CD4-positive, alpha-beta T cell (primary cell): ENCODE results near the gene GATAD2B. TPM values are rescaled to one million over a fixed set of nuclear protein-coding genes. Genes with fewer than 3 reads are reported as not detected.

Source experiments
- ATAC-seq: fragments of 200-7000 bp; cut with Tn5 transposase; one replicate; pipeline ENCODE4 v1.10.0; 2022; ENCODE audit warnings: mild to moderate bottlenecking; ENCODE audit not compliant: poor library complexity
- CTCF ChIA-PET: fragments of 350-600 bp; sonication (Branson Sonifier 250); formaldehyde crosslinking; loops from one replicate; lab custom pipeline; 2021; ENCODE audit warnings: antibody characterized with exemption, inconsistent platforms; lab: Charles Lee
- POLR2A ChIA-PET: fragments of 350-600 bp; sonication (Branson Sonifier 250); formaldehyde crosslinking; loops from one replicate; lab custom pipeline; 2021; ENCODE audit warnings: antibody characterized with exemption, inconsistent platforms; lab: Charles Lee
- DNase-seq, 14 experiments: peaks; one replicate each; pipeline ENCODE4 v3.0.0-alpha.2; 2013 to 2020; ENCODE audit warnings: mixed read lengths in 2 of 14
- H3K27ac ChIP-seq, 2 donors: one replicate each; pipeline versions ENCODE4 v1.5.1 to v1.7.0; 2013; ENCODE audit warnings: low read length in 2 of 2, low read depth in 1 of 2, mild to moderate bottlenecking in 1 of 2
- H3K27me3 ChIP-seq, 2 experiments: 1 replicate in 1 of 2; 2 replicates in 1 of 2; pipeline versions ENCODE4 v1.6.1 to v1.7.0; 2013; ENCODE audit warnings: low read length in 2 of 2, control low read depth in 1 of 2, mild to moderate bottlenecking in 1 of 2, moderate library complexity in 1 of 2; ENCODE audit not compliant: insufficient read depth in 2 of 2, control insufficient read depth in 1 of 2
- H3K36me3 ChIP-seq: one replicate; pipeline ENCODE4 v1.6.1; 2013; ENCODE audit warnings: low read length, control low read depth; ENCODE audit not compliant: insufficient read depth
- H3K4me1 ChIP-seq: one replicate; pipeline ENCODE4 v1.6.1; 2013; ENCODE audit warnings: low read length, control low read depth; ENCODE audit not compliant: insufficient read depth
- H3K4me3 ChIP-seq: one replicate; pipeline ENCODE4 v1.5.1; 2013; ENCODE audit warnings: mild to moderate bottlenecking, low read length, moderate library complexity
- H3K9me3 ChIP-seq, 2 experiments: 1 replicate in 1 of 2; 2 replicates in 1 of 2; pipeline versions ENCODE4 v1.6.1 to v1.7.0; 2013; ENCODE audit warnings: low read length in 2 of 2, mild to moderate bottlenecking in 2 of 2, control low read depth in 1 of 2, moderate library complexity in 1 of 2; ENCODE audit not compliant: control insufficient read depth in 1 of 2, insufficient read depth in 1 of 2
- H3K27ac Mint-ChIP-seq: one replicate; pipeline ENCODE4 v1.8.0; 2020; ENCODE audit warnings: mixed read lengths
- H3K27me3 Mint-ChIP-seq: one replicate; pipeline ENCODE4 v1.8.0; 2021; ENCODE audit warnings: mixed read lengths
- H3K36me3 Mint-ChIP-seq: one replicate; pipeline ENCODE4 v1.8.0; 2021; ENCODE audit warnings: low read depth, mixed read lengths
- H3K4me1 Mint-ChIP-seq: one replicate; pipeline ENCODE4 v1.8.0; 2021; ENCODE audit warnings: low read depth, mixed read lengths
- H3K4me3 Mint-ChIP-seq: one replicate; pipeline ENCODE4 v1.8.0; 2020; ENCODE audit warnings: mild to moderate bottlenecking, mixed read lengths
- H3K9me3 Mint-ChIP-seq: one replicate; pipeline ENCODE4 v1.8.0; 2020; ENCODE audit warnings: mixed read lengths
- intact Hi-C, 2 experiments: fragments of 100-400 bp; cut with DNase I in 1 of 2; cut with micrococcal nuclease in 1 of 2; formaldehyde crosslinking; loops; one replicate each; pipeline versions ENCODE4 v1.15.1 to v1.9.0; 2023 to 2025; cut with DNase I, micrococcal nuclease
- total RNA-seq, 174 experiments: library from RNA in 2 of 174; stranded (reverse) in 2 of 174; gene quantifications; one replicate each; pipeline ENCODE4 v1.2.3 and lab custom pipeline; 2021 to 2026
- TF ChIP-seq, protein P1 (sequence below): fragments of 200-600 bp; IDR thresholded peaks from one replicate; pipeline ENCODE4 v1.8.0; 2022; ENCODE audit warnings: antibody characterized with exemption, mild to moderate bottlenecking

GATAD2B gene
- total RNA-seq, 2 experiments from 2014 or later: 51.6 to 52.3 TPM

DNA sequence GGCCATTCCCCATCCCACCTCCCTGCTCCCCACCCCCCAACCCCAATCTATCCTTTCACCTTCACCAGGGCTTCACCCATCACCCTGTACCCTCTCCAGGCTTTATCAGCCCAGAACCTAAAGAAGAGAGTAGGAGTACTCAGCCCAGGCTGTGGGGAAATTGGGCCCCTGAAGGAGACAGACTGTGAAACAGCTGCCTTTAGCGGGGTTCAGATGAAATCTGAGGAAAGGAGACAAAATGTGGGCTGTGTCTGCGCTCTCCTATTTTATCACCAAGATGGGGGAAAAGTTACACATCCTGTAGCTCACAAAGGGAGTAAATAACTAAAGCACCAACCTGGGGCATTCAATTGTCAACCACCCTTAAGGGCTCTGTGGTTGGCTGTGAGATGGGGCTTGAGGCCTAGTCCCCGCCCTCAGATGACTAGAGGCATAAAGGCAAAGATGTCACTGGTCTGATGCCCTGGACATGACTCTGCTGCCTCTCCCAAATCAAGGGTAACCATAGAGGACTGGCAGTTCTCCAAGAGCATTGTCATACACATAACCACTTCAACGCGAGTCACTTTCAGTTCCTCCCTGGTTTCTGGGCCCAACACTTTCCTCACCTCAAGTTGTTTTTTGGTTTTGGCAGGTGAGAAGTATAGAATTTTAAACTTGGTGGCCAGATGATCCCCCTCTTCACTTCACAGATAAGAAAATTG lies 117.6 kb downstream of the GATAD2B start:
- peaks cover 56% of the 10 kb centered on the region for H3K36me3 Mint-ChIP-seq
- ChIA-PET CTCF (no interaction called here), POLR2A (interaction anchor here (0.6 to 4.1 kb wide), 6 partner anchors 117 to 185 kb away, joined by 3 to 20 read pairs (median 3); partner anchors contain the start of genes GATAD2B, JTB and RPS27)
- no peak overlapping the region for H3K4me3 ChIP-seq
- DNase-seq: peak in 13 of 14 experiments; percentile 21 to 93 (median 49)
- peaks cover 21% of the 10 kb centered on the region for H3K4me1 ChIP-seq
- intact Hi-C loops: loop anchor here in 1 of 2 experiments (1.0 kb wide), 1 partner anchor 118 kb away; no protein-coding TSS in a partner anchor
- H3K27me3 ChIP-seq: no peaks in the 10 kb centered on the region
- H3K27ac Mint-ChIP-seq: peak overlapping the region; percentile 86
- H3K27me3 Mint-ChIP-seq: no peaks in the 10 kb centered on the region
- peak overlapping the region; percentile 22 for H3K4me3 Mint-ChIP-seq
- no peaks in the 10 kb centered on the region for H3K9me3 ChIP-seq
- TF ChIP-seq, protein P1, sequence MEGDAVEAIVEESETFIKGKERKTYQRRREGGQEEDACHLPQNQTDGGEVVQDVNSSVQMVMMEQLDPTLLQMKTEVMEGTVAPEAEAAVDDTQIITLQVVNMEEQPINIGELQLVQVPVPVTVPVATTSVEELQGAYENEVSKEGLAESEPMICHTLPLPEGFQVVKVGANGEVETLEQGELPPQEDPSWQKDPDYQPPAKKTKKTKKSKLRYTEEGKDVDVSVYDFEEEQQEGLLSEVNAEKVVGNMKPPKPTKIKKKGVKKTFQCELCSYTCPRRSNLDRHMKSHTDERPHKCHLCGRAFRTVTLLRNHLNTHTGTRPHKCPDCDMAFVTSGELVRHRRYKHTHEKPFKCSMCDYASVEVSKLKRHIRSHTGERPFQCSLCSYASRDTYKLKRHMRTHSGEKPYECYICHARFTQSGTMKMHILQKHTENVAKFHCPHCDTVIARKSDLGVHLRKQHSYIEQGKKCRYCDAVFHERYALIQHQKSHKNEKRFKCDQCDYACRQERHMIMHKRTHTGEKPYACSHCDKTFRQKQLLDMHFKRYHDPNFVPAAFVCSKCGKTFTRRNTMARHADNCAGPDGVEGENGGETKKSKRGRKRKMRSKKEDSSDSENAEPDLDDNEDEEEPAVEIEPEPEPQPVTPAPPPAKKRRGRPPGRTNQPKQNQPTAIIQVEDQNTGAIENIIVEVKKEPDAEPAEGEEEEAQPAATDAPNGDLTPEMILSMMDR: no peak
- H3K36me3 ChIP-seq: peaks cover 37% of the 10 kb centered on the region
- peak; percentile 98 for ATAC-seq
- no peaks in the 10 kb centered on the region for H3K9me3 Mint-ChIP-seq
- peak overlapping the region; percentile 61 to 62 for H3K27ac ChIP-seq
- peaks cover 42% of the 10 kb centered on the region for H3K4me1 Mint-ChIP-seq

DNA sequence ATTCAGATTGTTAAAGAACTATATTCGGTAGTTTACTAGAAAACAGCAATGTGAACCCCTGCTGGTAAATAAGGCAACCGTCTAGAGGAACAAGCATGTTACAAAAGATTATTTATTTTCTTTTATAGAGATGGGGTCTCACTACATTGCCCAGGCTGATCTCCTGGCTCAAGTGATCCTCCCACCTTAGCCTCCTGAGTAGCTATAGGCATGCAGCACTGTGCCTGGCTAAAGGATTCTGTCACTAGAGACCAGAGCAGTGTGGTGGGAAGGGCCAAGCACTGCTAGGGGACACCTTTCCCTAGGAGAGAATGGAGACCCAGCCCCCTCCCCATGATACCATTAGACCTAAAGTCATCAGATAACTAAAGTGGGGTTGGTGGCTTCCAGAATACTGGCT lies 118.7 kb downstream of the GATAD2B start:
- Histone ChIP-seq H3K27ac (no peak overlapping the region), H3K4me3 (no peak overlapping the region), H3K4me1 (peaks cover 21% of the 10 kb centered on the region), H3K9me3 (no peaks in the 10 kb centered on the region), H3K36me3 (peaks cover 26% of the 10 kb centered on the region), H3K27me3 (no peaks in the 10 kb centered on the region)
- CTCF ChIA-PET: no interaction called here
- Mint-ChIP-seq H3K27me3 (no peaks in the 10 kb centered on the region), H3K4me3 (no peak overlapping the region), H3K4me1 (peaks cover 42% of the 10 kb centered on the region), H3K27ac (peak overlapping the region; percentile 86), H3K36me3 (peaks cover 45% of the 10 kb centered on the region), H3K9me3 (no peaks in the 10 kb centered on the region)
- intact Hi-C loops: no loop called here
- POLR2A ChIA-PET: interaction anchor here (4.1 kb wide), 1 partner anchor 186 kb away, joined by 20 read pairs; the partner anchor contains the start of gene RPS27
- ATAC-seq (no peak), DNase-seq (no peak)
- TF ChIP-seq, protein P1: no peak

DNA sequence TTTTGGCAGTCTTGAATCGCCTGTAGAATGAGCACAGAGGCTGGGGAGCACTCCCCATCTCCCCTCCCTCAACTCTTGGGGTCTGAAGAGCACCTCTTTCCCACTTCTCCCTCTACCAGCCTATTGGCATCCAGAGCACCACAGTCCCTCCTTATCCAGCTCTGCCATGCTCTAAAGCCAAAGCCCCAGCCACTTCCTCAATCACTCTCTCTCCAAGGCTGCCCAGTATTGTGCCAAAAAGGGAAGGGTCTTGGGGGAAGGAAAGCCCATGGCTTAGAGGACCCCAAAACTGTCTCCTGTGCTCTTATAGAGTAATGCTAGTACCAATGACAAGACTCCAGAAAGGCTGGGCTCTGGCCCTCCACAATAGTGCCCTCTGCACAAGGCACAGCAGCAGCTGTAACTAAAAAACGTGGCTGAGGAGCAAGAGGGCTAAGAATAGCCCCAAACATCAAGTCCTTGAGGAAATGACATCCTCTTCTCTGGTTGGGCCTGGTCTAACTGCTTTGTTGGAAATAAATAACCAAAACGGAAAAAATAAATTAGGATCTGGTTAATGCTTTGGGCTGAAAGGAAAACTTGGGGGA lies 119.2 kb downstream of the GATAD2B start:
- intact Hi-C loops: no loop called here
- Mint-ChIP-seq H3K27ac (peak overlapping the region; percentile 71), H3K4me3 (no peak overlapping the region), H3K9me3 (no peaks in the 10 kb centered on the region), H3K27me3 (no peaks in the 10 kb centered on the region), H3K36me3 (peaks cover 40% of the 10 kb centered on the region), H3K4me1 (peaks cover 42% of the 10 kb centered on the region)
- no peak overlapping the region for H3K4me3 ChIP-seq
- H3K36me3 ChIP-seq: peaks cover 23% of the 10 kb centered on the region
- no peak overlapping the region for H3K27ac ChIP-seq
- peaks cover 21% of the 10 kb centered on the region for H3K4me1 ChIP-seq
- ATAC-seq (no peak), DNase-seq (no peak)
- ChIA-PET CTCF (no interaction called here), POLR2A (interaction anchor here (1.5 to 4.1 kb wide), 3 partner anchors 20 to 187 kb away, joined by 3 to 20 read pairs (median 4); partner anchors contain the start of genes JTB and RPS27)
- TF ChIP-seq, protein P1: no peak
- no peaks in the 10 kb centered on the region for H3K27me3 ChIP-seq
- H3K9me3 ChIP-seq: no peaks in the 10 kb centered on the region
